HG03159 (cell line): ENCODE results near the gene RARS1.
A peak's percentile ranks its signal among the peaks of the same experiment; 100 is the strongest.

ENCODE experiments used
- ATAC-seq: cut with Tn5 transposase; IDR thresholded peaks from one replicate; pipeline ENCODE4 v1.9.1; 2021; ENCODE audit warnings: mild to moderate bottlenecking, moderate library complexity; ENCODE audit not compliant: unreplicated experiment

RARS1 gene

DNA sequence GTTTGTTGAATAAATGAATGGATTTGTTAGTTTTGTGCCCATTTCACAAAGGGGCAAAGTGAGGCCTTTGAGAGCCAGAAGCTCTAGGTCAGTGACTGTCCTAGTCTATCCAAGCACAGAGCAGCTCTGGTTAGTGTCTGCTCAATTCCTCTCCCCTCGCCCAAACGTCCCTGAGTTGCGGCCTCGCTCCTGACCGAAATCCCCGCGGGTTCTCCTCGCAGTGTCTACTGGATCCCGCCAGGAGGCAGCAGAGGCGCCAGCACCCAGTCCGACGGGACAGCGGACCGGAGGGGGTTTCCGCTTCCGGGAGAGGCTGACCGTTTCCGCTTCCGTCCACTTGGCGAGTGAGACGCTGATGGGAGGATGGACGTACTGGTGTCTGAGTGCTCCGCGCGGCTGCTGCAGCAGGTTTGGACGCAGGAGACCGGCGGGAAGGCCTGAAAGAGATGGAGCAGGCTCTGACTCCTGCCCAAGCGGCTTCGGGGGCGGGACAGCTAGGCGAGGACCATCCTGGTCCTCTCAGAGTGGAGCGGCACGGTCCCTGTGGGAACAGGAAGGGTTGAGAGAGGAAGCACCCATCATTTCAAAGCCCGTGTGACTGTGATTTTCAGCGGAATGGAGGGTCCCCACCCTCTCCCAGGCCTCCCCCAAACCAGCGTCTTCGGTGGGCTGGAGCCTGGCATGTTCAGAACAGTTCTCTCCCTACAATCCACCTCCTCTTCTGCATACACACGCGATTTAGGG is at the start of gene RARS1:
TSS of gene RARS1 (plus strand) at position 336 of the 744 bp plus-strand sequence. CDS start at position 364, 28 bp downstream.
- ATAC-seq = peak; percentile 80

DNA sequence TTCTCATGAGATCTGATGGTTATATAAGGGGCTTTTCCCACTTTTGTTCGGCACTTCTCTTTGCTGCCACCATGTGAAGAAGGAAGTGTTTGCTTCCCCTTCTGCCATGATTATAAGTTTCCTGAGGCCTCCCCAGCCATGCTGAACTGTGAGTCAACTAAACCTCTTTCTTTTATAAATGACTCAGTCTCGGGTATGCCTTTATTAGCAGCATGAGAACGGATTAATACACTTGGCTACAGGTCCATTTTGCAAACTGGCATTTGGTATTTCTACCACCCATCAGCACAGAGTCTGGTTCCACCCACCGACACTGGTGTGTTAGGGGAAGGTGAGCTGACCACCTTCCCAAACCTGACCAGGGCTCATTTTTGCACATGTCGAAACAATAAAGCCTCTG is 47.9 kb upstream of the RARS1 start:
- ATAC-seq = no peak

DNA sequence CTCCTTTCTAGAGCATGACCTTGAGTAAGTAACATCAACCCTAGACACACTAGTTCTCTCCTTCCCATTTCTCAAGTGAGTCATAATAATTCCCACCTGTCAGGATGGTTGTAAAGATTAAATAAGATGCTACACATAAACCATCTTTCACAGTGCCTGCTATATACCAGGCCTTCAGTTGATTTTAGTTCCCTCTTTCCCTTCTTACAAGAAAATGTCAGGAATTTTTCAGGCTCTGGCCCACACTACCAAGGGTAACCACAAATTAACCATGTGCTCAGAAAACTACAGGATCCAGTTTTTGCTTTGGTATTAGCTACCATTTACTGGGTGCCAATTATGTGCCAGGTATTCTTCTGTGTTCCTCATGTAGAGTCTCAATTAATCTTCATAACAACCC is 42.7 kb upstream of the RARS1 start:
- no peak for ATAC-seq

DNA sequence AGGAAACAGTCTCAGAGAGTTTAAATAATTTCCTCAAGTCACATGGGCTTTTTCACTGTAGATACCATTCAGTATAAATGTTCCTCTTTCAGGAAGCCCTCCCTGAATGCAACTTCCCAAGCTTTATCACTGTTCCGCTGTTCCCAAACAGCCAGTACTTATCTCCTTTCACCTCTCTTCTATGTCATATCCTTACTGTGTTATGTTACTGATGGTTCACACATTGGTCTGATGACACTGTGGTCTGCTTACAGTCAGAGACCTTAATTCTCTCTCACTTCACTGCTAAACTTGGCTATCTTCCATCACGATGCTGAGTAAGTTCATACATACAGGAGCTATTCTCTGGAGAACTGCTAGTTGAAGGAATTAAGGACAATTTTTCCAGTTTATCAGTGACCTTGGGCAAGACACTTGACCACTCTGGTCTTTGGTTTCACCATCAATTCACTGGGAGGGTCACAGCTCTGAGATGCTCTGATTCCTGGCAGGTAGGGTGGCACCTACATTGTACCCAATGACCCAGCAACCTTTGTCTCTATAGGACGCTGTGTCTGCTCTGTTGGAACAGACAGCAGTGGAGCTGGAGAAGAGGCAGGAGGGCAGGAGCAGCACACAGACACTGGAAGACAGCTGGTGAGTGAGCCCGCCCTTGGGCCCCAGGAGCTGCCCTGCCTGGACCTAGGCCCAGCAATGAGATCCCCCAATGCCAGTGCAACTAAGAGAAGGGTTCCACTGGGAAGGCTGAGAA is 42.1 kb upstream of the RARS1 start:
- ATAC-seq = no peak

DNA sequence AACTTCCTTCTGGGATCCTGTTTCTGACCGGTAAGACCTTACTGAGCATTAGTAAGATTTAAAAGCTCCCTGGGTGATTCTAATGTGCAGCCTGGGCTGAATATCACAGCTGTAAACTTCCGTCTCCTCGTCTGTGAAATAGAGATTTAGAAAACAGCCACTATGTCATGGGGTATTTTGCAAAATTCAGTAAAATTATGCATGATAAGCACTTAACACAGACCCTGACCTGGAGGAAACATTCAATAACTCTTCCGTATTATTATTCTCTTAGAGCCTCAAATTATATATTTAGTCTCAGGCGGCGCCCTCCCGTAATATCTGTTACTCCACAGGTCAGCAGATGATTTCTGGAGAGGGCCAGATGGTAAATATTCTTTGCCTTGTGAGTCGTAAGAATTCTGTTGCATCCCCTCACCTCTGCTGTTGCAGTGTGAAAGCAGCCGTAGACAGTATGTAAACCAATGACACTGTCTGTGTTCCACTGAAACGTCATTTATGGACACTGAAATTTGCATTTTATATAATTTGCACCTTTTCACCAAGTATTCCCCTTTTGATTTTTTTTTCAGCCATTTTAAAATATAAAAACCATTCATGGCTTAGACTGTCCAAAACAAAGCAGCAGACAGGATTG is 39.2 kb upstream of the RARS1 start:
- ATAC-seq = no peak

DNA sequence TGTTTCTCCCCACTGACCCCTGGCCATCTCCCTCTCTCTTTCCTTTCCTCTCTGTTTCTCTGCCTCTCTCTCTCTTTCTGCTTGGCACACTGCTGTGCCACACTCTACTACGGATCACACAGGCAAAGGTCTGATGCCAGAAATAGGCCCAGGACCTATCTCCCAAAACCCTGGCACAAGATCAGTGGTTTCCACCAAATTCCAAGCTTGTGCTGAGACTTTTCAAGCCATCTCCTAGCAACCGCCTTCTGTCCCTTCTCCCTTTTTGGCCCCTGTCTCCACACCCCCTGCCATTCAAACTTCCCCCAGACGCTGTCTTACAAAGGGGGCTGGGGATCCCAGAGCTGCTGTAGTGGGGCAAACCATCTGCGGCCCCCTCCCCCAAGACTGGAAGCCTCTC is 38.5 kb upstream of the RARS1 start:
- no peak for ATAC-seq

DNA sequence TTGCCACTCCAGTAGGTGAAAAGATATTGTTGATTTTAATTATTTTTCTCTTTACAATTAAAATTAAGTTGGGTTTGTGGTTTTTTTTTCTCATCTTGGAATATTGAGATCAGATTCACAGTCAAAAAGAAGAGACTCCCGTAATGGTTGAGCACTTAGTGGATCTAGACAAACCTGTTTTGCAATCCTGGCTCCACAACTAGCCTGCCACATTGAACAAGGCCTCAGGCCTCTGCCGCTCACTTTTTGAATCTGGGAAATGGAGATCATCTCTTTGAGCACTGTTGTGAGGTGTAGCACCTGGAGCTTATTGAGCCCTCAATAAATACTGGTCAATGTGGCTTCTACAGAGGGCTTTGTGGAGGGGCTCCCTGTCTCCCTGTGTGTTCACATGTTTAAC is 37.1 kb upstream of the RARS1 start:
- ATAC-seq = no peak

DNA sequence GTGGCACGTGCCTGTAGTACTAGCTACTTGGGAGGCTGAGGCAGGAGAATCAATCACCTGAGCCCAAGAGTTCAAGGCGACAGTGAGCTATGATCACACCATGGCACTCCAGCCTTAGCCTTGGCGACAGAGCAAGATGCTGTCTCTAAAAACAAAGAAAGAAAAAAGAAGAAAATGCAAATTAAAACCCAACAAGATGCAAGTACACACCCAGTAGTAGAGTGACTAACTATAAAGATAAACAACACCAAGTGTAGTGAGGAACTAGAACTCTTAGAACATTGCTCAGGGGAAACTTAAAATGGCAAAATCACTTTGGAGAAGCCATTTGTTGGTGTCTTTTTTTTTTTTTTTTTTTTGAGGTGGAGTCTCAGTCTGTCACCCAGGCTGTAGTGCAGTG is 34.7 kb upstream of the RARS1 start:
- no peak for ATAC-seq

DNA sequence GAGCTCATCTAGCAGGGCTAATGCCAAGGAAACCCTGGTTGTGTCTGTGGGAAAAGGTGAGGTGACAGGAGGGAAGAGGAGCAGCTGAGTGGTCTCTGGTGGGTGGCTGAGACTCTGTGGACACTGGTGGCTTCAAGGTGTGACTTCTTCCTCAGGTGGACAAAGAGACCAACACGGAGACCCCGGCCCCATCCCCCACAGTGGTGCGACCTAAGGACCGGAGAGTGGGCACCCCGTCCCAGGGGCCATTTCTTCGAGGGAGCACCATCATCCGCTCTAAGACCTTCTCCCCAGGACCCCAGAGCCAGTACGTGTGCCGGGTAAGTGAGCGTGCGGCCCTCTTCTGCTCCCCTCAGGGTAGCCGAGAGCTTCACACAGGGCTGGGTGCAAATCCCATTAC is 31.1 kb upstream of the RARS1 start:
- ATAC-seq = no peak

DNA sequence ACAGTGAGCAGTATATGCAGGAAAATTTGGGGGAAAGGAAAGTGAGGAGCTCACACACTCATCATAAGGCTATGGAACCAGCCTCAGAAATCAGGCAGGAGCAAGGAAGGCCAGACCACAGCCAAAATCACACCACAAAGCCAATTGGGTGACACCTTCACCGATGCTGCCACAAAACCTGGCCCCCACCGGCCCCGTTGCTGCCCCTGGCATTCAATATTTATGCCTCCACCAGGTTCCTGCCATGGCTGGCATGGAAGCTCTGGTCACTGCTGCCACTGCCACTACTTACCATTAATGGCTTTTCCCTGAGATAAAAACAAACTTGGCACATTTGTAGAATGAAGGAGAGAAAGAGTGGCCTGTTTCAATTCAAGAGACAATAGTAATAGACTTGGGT is 28.7 kb upstream of the RARS1 start:
- no peak for ATAC-seq

DNA sequence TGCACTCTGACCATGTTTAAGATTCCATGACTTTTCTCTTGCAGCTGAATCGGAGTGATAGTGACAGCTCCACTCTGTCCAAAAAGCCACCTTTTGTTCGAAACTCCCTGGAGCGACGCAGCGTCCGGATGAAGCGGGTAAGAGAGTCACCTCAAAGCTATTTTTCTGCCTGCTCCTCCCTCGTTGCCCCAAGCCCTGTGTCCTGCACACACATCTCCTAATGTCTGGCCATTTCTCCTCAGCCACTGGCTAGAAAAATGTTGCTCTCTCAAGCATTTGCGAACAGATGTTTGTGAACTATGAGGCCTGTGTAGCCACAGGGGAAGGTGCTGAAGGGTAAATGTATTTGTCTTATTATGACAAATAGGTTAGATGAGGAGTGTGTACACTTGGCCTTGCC is 25.7 kb upstream of the RARS1 start:
- ATAC-seq = no peak

DNA sequence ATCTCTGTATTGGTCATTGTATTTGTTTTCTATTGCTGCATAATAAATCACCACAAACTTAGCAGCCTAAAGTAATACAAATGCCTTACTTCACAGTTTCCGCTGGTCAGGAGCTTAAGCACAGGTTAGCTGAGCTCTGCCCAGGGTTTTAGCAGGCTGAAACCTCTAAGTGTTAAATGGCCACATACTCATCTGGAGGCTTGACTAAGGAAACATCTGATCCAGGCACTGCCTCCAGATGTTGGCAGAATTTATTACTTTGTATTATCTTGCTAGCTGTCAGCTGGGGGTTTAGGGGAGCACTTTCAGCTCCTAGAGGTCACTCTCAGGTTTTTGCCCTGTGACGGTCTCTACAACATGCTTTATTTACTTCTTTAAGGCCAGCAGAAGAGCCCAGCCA is 23.2 kb upstream of the RARS1 start:
- ATAC-seq = no peak

DNA sequence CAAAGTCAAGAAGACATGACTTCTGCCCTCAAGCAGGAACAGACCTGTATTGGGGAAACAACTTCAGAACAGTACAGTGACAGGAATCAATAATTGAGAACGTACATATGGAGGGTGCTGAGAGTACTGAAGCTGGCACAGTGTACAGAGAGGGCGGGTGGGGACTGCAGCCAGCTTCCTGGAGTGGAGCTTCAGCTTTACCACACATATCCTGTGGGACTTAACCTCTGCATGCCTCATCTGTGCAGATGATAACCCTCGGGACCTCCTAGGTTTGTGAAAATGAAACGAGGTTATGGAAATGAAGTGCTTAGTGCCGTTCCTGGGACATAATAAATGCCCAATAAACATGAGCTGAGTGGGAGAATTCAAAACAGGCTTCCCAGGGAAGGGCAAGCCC is 22.1 kb upstream of the RARS1 start:
- ATAC-seq = no peak

DNA sequence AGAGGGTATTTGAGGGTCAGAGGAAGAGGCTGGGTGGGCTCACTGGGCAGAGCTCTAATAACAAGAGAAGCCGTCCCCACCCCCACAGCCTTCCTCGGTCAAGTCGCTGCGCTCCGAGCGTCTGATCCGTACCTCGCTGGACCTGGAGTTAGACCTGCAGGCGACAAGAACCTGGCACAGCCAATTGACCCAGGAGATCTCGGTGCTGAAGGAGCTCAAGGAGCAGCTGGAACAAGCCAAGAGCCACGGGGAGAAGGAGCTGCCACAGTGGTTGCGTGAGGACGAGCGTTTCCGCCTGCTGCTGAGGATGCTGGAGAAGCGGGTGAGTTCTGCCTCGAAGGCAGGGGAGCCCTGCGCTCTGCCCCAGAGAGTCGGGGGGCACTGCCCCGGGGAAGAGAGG is 21.6 kb upstream of the RARS1 start:
- ATAC-seq = no peak

DNA sequence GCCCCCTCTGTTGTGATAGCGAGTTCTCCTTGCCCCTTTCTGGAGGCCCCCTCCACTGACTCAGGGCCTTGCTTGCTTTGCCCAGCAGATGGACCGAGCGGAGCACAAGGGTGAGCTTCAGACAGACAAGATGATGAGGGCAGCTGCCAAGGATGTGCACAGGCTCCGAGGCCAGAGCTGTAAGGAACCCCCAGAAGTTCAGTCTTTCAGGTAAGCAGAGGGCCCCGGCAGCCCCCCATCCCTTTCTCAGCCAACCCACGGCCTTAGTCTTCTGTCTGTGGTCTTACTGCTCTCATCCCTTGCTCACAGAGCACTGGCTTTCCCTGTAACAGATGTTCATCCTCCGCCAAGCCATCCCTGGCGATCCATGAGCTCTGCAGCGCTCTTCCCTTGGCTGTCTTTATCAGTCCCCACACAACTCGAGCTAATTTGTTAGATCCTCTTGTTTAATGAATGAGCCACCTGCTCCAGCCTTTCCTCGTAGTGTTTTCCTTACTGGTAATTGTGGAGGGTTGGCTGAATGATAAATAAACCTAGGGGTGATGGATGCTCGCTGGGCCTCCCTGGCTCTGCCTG is 18.4 kb upstream of the RARS1 start:
- no peak for ATAC-seq

DNA sequence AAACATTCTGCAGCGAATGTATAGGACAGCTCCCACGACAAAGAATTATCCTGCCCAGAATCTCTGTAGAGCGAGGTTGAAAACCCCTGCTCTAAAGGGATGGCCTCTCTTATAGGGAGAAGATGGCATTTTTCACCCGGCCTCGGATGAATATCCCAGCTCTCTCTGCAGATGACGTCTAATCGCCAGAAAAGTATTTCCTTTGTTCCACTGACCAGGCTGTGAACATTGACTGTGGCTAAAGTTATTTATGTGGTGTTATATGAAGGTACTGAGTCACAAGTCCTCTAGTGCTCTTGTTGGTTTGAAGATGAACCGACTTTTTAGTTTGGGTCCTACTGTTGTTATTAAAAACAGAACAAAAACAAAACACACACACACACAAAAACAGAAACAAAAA is 17.4 kb upstream of the RARS1 start:
- ATAC-seq = no peak

DNA sequence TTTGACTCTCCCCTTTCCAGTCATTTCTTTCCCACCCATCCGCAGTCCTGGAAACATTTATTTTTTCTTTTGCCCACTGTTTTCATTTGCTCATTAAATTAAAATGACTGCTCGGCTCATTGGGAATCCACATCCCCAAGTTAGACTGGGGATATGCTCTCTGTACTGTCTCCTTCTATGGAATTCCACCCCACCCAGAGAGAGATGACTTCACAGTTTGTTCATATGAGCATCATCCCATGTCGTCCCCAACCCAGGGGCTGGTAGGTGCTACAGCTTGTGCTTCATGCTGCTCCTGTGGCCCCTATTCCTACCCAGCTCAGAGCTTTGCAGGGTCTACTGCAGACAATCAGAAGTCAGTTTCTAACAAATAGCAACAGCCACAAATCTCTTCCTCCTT is 16.5 kb upstream of the RARS1 start:
- ATAC-seq = no peak

DNA sequence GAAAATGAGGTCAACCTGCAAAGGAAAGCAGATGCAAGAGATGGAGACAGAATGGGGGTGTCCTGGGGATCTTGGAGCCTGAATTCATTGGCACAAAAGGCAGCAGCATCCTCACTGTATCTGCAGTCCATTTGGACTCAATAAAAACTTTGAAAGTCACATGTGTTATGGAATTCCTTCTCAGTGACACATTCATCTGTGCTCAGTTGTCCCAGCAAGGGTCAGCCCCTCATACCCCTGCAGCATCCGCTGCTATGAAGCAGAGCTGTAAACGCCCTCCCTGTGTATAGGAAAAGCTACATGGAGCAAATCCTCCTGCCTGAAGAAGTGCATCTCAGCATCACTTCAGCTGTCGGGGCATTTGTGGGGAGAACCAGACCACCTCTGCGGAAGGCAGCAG is 14.5 kb upstream of the RARS1 start:
- ATAC-seq = no peak

DNA sequence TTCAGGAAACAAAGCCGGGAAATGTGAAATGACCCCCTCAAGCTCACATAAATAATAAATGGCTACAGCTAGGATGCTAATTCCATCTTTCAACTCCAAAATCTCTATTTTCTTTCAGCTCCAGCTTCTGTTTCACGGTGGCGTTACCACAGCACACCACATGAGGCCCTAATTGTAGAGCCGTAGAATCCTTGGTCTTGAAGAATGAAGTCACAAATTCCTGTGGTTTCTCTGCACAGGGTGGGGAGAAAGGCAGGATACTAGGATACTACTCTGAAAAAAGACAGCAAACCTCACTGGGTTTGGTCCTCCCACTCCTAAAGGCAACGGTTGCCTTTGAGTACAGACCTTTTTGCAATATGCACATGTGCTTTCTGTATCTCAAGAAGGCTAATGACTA is 13.9 kb upstream of the RARS1 start:
- no peak for ATAC-seq

DNA sequence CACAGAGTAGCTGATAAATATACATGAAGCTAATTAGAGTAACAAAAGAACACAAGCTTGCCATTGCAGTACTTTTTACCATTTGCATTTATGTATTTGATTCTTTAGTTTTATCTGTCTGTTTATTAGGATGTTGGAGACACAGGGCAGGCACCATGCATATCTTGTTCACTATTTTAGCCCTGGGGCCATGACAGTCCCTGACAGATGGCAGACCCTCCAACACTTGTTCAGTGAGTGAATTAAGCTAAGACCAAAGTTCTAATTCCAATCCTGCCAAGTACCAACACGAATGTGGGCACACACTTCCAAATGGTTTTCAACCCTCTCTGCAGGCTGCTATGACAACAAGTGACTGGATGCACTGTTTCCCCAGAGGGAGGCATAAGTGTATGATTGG is 12.0 kb upstream of the RARS1 start:
- no peak for ATAC-seq

DNA sequence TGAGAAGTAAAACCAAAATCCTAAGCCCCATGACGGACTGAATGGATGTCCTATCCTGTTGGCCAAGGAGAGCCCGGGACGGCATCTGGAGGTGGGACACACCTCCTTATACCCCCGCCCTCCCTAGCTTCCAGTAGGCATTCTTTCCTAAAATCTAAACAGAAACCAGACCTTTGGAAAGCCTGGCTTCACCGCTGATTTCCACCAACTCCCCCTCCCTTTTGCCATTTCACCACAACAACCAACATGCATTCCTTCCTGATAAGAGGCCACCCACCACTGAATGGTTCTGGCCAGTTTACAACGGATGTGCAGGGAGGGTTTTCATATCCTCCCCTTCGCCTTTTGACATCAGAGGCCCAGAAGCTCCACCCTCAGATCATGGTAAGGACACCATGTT is 9.2 kb upstream of the RARS1 start:
- no peak for ATAC-seq

DNA sequence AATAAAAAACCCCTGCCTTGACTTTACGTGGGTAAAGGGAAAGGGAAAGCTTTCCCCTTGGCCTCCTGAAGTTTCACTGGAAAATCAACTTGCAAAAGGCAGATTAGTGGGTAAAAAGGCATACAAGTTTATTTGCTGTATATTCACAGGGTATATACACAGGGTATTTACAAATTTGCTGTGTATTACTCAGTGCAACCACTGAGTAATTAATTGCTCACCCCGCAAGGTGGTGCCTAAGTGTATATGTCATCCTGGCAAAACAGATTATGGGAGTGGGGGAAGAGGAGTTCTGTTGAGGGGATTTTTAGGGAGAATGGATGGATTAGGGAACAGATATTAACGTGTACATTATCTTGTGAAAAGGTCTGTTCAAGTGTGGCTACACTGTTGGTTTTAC is 7.1 kb upstream of the RARS1 start:
- ATAC-seq = no peak
